22Rv1 (cell line): ENCODE data around the gene KCTD20.

ENCODE experiments used
- H3K27ac ChIP-seq: fragments of 450-650 bp; 2 replicates; pipeline ENCODE4 v1.5.1; 2017
- CTCF ChIP-seq: fragments of 450-650 bp; IDR thresholded peaks from 2 replicates; pipeline ENCODE4 v1.5.1; 2017; ENCODE audit warnings: mild to moderate bottlenecking
- ZFX ChIP-seq: fragments of 450-650 bp; IDR thresholded peaks from 2 replicates; pipeline ENCODE4 v1.6.1; 2017; ENCODE audit warnings: antibody characterized with exemption, borderline replicate concordance

Gene KCTD20

DNA sequence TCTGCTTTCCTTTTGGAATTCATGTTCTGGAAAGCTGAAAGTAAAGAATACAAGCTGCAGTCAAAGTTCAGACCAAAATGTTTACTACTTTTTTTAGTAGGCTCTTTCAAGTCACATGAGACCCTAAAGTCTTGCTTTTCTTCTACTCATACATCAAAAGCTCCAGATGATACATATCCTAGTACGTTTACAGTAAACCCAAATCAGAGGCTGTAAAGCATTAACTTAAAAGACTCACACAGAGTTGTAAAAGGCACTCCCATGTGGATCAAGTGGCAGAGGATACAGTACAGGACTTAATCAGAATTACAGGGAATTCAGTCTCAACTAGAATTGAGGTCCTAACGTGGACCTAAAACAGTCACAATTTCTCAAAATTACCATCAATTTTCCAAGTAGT is 63.8 kb downstream of the KCTD20 start:
- no peak for TF ChIP-seq CTCF
- TF ChIP-seq ZFX = no peak

GRCh38 chr6:36508532-36508931 is 65.7 kb downstream of the KCTD20 start:
- H3K27ac ChIP-seq = no peak overlapping the region
- no peak for TF ChIP-seq CTCF
- TF ChIP-seq ZFX = no peak

More for the DNA sequence above, 63.8 kb downstream of the KCTD20 start:
- H3K27ac ChIP-seq = no peak overlapping the region

GRCh38 chr6:36510365-36510764 is 67.6 kb downstream of the KCTD20 start:
- H3K27ac ChIP-seq = no peak overlapping the region
- TF ChIP-seq CTCF = no peak
- TF ChIP-seq ZFX = no peak

DNA sequence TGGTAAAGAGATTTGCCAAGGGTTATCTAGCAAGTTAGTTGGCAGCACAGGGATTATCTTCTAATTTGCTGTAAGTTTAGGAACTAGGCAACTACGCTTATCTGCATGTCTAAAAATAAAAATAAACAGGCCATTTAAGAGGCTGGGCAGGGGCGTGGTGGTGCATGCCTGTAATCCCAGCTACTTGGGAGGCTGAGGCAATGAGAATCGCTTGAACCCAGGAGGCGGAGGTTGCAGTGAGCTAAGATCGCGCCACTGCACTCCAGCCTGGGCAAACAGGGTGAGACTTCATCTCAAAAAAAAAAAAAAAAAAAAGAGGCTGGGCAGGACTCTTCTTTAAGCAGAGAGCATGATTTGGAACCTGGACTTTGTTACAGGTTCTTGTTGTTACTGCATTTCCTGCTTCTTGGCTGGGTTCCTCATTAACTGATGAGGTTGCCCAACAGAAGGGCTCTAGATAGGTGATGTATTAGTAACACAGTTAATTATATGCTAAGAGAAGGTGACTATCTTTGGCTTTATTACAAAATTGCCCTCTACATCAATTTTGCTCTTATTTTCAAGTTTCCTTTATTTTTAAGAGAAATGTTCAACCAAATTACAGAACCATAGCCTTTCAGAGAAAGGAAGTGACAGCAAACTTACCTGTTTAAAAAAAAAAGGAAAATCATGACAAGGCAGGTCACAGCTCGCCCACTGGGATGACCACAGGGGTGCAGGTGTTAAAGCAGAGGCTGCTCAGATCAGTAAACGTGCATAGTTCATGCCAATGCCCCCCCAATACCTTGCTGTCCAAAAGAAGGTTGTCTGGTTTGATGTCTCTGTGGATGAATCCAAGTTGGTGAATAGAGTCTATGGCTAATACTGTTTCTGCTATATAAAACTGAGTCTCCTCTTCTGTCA is 72.0 kb downstream of the KCTD20 start:
- H3K27ac ChIP-seq = no peak overlapping the region
- TF ChIP-seq ZFX (no peak), CTCF (no peak)

- no peak overlapping the region for H3K27ac ChIP-seq
- TF ChIP-seq CTCF (no peak), ZFX (no peak)
Measured at GRCh38 chr6:36515844-36516243, 73.0 kb downstream of the KCTD20 start.

- no peak for TF ChIP-seq ZFX
- no peak for TF ChIP-seq CTCF
- H3K27ac ChIP-seq = no peak overlapping the region
Measured at GRCh38 chr6:36516559-36516958, 73.8 kb downstream of the KCTD20 start.

- no peak for TF ChIP-seq ZFX
- TF ChIP-seq CTCF = no peak
- H3K27ac ChIP-seq = no peak overlapping the region
Measured at GRCh38 chr6:36516988-36517387, 74.2 kb downstream of the KCTD20 start.
